ENCODE results near the gene ZNF121.

GRCh38 chr19:9580728-9581127 is 3.6 kb downstream of the ZNF121 start:
- TF ChIP-seq CTCF (IDR thresholded peaks at IDR 0.05) = no peak
- TF ChIP-seq POLR2A (IDR thresholded peaks at IDR 0.05) = no peak
